Measurements from ENCODE around the gene BID. TPM values are rescaled to one million over a fixed set of nuclear protein-coding genes. Genes with fewer than 3 reads are reported as not detected.

Gene BID
- 10 to 100 TPM; 34.4 to 43.0 (median 37.2) TPM for total RNA-seq

DNA sequence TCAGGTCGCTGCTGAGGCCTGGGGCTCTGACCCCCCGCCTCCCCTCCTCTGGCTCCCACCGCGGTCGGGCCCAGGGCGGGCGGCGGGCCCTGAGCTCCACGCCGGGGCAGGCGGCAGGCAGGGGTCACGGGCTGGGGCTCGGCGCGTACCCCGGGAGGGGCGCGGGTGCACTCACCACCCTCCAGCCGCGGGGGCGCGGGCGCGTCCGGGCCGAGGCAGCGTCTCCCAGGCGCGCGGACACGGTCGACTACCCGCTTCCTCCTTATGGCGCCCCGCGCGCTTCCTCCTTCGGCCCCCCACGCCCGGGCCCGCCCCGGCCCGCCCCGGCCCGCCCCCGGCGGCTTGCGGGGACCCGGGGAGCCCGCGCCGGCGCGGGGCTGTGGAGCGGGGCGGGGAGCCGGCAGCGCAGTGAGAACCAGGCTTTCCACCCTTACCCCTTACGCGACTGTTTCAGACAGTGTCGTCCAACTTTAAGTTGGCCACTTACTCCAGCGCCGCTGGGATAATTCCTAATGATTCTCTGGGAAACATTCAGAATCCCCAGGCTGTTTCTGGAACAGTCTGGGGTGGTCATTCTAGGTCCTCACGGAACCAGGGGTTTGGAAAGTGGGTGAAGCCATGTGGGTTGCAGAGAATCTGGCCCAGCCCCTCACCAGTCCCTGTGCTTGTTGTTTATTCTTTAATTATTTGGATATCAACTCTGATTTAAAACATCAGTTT, at the start of gene BID:
Gene BID, minus strand, starts transcription at position 264 of the 720 bp plus-strand sequence. CDS start 24,353 bp downstream, outside the sequence.
- ATAC-seq (ENCODE audit: low FRiP score) (peak; percentile 63), DNase-seq (ENCODE audit: low spot score) (no peak)

DNA sequence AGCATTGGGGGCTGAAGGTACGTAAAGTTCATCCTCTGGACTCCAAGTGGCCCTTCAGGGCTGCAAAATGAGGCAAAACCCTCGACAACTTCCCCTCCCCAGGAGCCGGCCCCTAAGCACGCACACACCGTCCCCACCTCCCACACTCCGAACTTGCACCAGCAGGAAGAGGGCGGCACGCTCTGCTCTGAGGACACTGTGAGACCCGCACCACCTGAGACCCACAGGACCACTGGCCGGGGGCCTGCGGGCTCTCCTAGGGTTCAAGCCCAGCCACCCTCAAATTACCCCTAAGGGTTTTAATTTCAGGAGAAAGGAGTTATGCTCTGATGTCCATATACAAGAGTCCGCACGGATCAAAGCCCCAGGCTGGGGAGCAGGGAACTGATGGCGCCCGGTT, 49.7 kb upstream of the BID start:
- DNase-seq (ENCODE audit: low spot score) (no peak), ATAC-seq (ENCODE audit: low FRiP score) (no peak)
- TF ChIP-seq, protein P1, sequence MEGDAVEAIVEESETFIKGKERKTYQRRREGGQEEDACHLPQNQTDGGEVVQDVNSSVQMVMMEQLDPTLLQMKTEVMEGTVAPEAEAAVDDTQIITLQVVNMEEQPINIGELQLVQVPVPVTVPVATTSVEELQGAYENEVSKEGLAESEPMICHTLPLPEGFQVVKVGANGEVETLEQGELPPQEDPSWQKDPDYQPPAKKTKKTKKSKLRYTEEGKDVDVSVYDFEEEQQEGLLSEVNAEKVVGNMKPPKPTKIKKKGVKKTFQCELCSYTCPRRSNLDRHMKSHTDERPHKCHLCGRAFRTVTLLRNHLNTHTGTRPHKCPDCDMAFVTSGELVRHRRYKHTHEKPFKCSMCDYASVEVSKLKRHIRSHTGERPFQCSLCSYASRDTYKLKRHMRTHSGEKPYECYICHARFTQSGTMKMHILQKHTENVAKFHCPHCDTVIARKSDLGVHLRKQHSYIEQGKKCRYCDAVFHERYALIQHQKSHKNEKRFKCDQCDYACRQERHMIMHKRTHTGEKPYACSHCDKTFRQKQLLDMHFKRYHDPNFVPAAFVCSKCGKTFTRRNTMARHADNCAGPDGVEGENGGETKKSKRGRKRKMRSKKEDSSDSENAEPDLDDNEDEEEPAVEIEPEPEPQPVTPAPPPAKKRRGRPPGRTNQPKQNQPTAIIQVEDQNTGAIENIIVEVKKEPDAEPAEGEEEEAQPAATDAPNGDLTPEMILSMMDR (IDR thresholded peaks at IDR 0.05), result no peak

More for the DNA sequence above, at the start of gene BID:
- TF ChIP-seq, protein P1 (IDR thresholded peaks at IDR 0.05), result no peak

DNA sequence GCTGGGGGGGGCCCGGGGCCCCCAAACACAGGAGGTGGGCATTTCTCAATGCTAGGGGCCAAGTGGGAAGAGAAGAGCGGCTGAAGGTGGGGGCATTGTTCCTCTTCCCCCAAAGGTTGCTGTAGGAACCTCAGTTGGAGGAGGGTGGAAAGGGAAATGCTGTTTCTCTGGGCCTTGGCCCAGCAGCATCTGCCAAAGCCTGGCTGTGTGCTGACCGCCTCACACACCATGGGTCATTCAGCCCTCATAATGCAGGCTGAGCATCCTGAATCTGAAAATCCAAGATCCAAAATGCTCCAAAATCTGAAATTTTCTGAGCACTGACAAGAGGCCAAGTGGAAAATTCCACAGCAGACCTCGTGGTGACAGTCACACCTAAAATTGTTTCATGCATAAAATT, 49.0 kb upstream of the BID start:
- DNase-seq (ENCODE audit: low spot score) (no peak), ATAC-seq (ENCODE audit: low FRiP score) (no peak)
- TF ChIP-seq, protein P1 (IDR thresholded peaks at IDR 0.05), result no peak

DNA sequence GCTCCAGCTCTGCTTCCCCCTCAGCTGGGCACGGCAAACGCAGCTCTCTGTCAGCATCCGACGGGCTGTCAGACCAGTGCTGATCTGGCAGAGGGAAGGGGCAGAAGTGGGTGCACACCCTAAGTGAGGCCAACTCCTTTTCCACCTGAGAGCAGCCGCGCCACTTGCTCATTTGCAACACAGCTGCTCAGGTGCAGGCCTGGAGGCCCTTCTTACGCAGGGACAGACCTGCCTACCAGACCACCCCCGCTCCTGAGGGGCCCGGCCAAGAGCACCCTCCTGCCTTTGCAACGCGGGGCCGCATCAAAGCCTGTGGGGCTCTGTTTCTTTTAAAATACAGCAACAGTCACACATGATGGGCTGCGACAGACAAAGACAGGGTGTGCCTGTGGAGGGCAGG, 47.8 kb upstream of the BID start:
- DNase-seq (ENCODE audit: low spot score) (no peak), ATAC-seq (ENCODE audit: low FRiP score) (no peak)
- TF ChIP-seq, protein P1 (IDR thresholded peaks at IDR 0.05), result no peak

DNA sequence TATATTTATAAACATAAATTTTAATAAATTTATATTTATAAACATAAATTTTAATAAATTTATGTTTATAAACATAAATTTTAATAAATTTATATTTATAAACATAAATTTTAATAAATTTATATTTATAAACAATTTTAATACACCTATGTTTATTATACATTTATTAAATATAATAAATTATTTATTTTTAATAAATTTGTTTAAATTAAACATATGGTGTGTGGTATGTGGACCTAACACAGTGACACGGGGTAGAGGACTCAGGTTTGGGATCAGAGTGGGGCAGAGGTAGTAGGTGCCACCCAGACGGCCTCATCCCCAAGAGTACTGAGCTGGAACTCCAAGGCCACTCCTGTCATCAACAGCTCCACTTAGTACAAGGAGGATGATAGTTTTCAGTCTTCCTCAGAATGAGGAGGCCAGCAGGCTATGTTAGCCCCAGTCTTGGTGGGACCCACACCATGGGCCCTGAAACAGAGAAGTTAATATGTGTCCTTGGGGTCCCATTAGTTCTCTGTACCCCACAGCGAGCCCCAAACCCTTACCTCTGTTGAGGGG, 46.7 kb upstream of the BID start:
- TF ChIP-seq, protein P1 (IDR thresholded peaks at IDR 0.05), result no peak
- DNase-seq (ENCODE audit: low spot score), result no peak
- ATAC-seq (ENCODE audit: low FRiP score), result no peak

DNA sequence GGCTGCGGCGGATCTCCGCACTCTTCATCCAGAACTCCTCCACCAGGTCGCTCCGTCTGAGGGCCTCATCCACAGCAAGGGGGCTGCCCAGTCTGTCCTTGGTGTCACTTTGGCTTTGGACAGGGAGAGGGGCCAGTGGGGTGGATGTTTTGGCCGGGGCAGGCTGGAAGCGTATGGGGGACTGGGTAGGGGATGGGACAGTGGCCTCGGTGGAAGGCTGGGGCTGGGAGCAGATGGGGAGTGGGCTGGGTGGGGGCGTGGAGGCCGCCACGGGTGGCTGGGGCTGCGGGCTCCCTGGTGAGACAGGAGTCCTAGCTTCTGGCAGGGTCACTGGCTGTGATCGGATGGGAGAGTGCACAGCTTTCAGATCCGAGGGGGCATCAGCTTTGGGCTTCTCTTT, 44.4 kb upstream of the BID start:
- TF ChIP-seq, protein P1 (IDR thresholded peaks at IDR 0.05), result no peak
- ATAC-seq (ENCODE audit: low FRiP score) (no peak), DNase-seq (ENCODE audit: low spot score) (no peak)

DNA sequence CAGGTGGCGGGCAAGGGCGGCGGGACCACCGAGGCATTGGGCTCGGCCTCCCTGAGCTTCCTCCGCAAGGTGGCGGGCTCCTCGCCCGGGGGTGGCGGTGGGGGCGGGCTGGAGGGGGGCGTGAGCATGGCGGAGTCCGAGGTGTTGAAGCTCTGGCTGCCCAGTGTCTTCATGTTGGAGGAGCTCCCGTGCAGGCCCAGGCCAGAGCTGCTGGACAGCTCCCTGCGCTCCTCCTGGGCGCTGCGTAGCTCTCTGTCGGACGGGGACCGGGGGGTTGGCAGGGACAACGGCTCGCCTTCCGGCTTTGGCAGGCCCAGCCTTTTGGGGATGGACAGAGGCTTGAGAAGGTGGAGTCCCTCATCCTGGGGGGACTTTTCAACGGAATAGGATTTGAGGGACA, 43.9 kb upstream of the BID start:
- DNase-seq (ENCODE audit: low spot score) (no peak), ATAC-seq (ENCODE audit: low FRiP score) (no peak)
- TF ChIP-seq, protein P1 (IDR thresholded peaks at IDR 0.05), result no peak

All from omental fat pad (tissue), 4 donors.